ENCODE results near the gene IQSEC3. TPM values are rescaled to one million over a fixed set of nuclear protein-coding genes. Genes with fewer than 3 reads are reported as not detected.
A peak's percentile ranks its signal among the peaks of the same experiment; 100 is the strongest.

The IQSEC3 gene
- total and polyA plus RNA-seq, 2 of the 13 experiments (the other 11 are each of a cell fraction or from before 2014, with no cell fraction given) = not detected

DNA sequence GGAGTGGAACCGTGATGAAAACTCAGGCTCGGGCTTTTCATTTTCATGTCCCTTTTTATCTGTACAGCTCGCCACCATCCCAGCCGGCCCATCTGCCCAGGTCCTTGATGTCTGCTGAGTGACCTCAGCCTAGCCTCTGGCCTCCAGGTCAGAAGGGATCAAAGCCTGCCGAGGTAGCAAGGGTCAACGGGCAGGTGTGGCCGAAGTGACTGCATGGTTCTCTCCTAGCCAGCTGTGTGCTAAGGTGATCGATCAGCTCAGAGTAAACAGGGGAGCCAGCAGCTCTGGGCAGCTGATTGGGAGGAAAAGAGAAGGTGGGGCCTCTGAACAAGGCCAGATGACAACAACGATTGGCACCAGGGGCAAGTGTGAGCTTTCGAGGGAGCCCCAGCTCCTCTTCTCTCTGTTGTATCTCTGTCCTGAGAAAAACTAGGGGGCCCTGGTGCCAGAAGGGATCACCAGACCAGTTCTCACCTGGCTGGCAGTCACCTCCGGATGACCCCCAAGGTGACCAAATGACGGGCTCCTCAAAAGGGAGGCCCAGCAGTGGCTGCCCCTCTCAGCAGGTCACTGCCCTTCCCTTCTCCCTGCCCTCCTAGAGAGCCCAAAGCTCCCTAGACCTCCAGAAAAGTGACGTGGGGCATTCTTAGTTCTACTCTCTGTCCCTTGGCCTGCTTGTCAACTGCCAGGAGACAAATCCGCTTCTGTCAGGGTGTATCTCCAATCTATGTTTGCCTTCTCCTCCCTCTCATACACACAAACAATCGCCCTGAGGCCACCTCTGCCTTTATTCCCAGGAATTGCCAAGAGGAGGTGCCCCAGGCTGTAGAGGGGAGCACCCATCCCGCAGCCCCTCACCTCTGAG lies 143.9 kb downstream of the IQSEC3 start (continued):
- TF ChIP-seq ONECUT2 (CRISPR knock-in tag; IDR thresholded peaks at IDR 0.05) = peak; percentile 100
- TF ChIP-seq CEBPG (CRISPR knock-in tag; IDR thresholded peaks at IDR 0.05) = peak; percentile 51
- TF ChIP-seq, protein P1, sequence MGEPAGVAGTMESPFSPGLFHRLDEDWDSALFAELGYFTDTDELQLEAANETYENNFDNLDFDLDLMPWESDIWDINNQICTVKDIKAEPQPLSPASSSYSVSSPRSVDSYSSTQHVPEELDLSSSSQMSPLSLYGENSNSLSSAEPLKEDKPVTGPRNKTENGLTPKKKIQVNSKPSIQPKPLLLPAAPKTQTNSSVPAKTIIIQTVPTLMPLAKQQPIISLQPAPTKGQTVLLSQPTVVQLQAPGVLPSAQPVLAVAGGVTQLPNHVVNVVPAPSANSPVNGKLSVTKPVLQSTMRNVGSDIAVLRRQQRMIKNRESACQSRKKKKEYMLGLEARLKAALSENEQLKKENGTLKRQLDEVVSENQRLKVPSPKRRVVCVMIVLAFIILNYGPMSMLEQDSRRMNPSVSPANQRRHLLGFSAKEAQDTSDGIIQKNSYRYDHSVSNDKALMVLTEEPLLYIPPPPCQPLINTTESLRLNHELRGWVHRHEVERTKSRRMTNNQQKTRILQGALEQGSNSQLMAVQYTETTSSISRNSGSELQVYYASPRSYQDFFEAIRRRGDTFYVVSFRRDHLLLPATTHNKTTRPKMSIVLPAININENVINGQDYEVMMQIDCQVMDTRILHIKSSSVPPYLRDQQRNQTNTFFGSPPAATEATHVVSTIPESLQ (CRISPR knock-in tag; conservative IDR thresholded peaks at IDR 0.05) = no peak
- TF ChIP-seq ZFYVE20 (CRISPR knock-in tag; IDR thresholded peaks at IDR 0.05; ENCODE audit: borderline replicate concordance, low read depth) = no peak
- TF ChIP-seq, protein P2, sequence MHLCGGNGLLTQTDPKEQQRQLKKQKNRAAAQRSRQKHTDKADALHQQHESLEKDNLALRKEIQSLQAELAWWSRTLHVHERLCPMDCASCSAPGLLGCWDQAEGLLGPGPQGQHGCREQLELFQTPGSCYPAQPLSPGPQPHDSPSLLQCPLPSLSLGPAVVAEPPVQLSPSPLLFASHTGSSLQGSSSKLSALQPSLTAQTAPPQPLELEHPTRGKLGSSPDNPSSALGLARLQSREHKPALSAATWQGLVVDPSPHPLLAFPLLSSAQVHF (CRISPR knock-in tag; IDR thresholded peaks at IDR 0.05) = no peak
- TF ChIP-seq POLR2A (IDR thresholded peaks at IDR 0.05; ENCODE audit: insufficient read depth in 1 of 2, low read depth in 2 of 2, low read length in 2 of 2) = no peak
- TF ChIP-seq HNRNPH1 (optimal IDR thresholded peaks at IDR 0.05; ENCODE audit: low read depth, low read length) = no peak
- TF ChIP-seq, protein P3, sequence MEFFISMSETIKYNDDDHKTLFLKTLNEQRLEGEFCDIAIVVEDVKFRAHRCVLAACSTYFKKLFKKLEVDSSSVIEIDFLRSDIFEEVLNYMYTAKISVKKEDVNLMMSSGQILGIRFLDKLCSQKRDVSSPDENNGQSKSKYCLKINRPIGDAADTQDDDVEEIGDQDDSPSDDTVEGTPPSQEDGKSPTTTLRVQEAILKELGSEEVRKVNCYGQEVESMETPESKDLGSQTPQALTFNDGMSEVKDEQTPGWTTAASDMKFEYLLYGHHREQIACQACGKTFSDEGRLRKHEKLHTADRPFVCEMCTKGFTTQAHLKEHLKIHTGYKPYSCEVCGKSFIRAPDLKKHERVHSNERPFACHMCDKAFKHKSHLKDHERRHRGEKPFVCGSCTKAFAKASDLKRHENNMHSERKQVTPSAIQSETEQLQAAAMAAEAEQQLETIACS (CRISPR knock-in tag; IDR thresholded peaks at IDR 0.05) = no peak
- no peak for TF ChIP-seq ZFP36L2 (CRISPR knock-in tag; IDR thresholded peaks at IDR 0.05)
- peak; percentile 79; the same call in 1 of the 2 replicates for TF ChIP-seq SSRP1 (CRISPR knock-in tag; IDR thresholded peaks at IDR 0.05)
- TF ChIP-seq AGO1 (IDR thresholded peaks at IDR 0.05; ENCODE audit: low read depth, low read length, poor library complexity, severe bottlenecking) = no peak
- TF ChIP-seq, protein P4, sequence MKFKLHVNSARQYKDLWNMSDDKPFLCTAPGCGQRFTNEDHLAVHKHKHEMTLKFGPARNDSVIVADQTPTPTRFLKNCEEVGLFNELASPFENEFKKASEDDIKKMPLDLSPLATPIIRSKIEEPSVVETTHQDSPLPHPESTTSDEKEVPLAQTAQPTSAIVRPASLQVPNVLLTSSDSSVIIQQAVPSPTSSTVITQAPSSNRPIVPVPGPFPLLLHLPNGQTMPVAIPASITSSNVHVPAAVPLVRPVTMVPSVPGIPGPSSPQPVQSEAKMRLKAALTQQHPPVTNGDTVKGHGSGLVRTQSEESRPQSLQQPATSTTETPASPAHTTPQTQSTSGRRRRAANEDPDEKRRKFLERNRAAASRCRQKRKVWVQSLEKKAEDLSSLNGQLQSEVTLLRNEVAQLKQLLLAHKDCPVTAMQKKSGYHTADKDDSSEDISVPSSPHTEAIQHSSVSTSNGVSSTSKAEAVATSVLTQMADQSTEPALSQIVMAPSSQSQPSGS (CRISPR knock-in tag; IDR thresholded peaks at IDR 0.05) = peak; percentile 98
- peak; percentile 98 for TF ChIP-seq SMAD3 (CRISPR knock-in tag; IDR thresholded peaks at IDR 0.05)
- no peak for TF ChIP-seq ZSCAN12 (CRISPR knock-in tag; IDR thresholded peaks at IDR 0.05)
- TF ChIP-seq, protein P5, sequence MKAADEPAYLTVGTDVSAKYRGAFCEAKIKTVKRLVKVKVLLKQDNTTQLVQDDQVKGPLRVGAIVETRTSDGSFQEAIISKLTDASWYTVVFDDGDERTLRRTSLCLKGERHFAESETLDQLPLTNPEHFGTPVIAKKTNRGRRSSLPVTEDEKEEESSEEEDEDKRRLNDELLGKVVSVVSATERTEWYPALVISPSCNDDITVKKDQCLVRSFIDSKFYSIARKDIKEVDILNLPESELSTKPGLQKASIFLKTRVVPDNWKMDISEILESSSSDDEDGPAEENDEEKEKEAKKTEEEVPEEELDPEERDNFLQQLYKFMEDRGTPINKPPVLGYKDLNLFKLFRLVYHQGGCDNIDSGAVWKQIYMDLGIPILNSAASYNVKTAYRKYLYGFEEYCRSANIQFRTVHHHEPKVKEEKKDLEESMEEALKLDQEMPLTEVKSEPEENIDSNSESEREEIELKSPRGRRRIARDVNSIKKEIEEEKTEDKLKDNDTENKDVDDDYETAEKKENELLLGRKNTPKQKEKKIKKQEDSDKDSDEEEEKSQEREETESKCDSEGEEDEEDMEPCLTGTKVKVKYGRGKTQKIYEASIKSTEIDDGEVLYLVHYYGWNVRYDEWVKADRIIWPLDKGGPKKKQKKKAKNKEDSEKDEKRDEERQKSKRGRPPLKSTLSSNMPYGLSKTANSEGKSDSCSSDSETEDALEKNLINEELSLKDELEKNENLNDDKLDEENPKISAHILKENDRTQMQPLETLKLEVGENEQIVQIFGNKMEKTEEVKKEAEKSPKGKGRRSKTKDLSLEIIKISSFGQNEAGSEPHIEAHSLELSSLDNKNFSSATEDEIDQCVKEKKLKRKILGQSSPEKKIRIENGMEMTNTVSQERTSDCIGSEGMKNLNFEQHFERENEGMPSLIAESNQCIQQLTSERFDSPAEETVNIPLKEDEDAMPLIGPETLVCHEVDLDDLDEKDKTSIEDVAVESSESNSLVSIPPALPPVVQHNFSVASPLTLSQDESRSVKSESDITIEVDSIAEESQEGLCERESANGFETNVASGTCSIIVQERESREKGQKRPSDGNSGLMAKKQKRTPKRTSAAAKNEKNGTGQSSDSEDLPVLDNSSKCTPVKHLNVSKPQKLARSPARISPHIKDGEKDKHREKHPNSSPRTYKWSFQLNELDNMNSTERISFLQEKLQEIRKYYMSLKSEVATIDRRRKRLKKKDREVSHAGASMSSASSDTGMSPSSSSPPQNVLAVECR (CRISPR knock-in tag; IDR thresholded peaks at IDR 0.05; ENCODE audit: borderline replicate concordance) = peak; percentile 92
- no peak for TF ChIP-seq ARNT (IDR thresholded peaks at IDR 0.05)
- no peak for TF ChIP-seq GPN1 (CRISPR knock-in tag; IDR thresholded peaks at IDR 0.05; ENCODE audit: borderline replicate concordance)
- TF ChIP-seq POLR2G (IDR thresholded peaks at IDR 0.05; ENCODE audit: low read depth, low read length) = no peak
- peak; percentile 95 for TF ChIP-seq ZNF317 (CRISPR knock-in tag; IDR thresholded peaks at IDR 0.05)
- peak; percentile 35; the same call in 1 of the 2 replicates for TF ChIP-seq ZNF775 (CRISPR knock-in tag; IDR thresholded peaks at IDR 0.05; ENCODE audit: borderline replicate concordance)
